SU-DHL-6 (cell line): ENCODE data around the gene ABHD1.

ENCODE experiments used
- EZH2phosphoT487 ChIP-seq: fragments of 200-600 bp; sonication (generic), shearing (Covaris generic); conservative IDR thresholded peaks from 2 replicates; pipeline ENCODE4 v1.6.1; 2018; ENCODE audit warnings: mild to moderate bottlenecking, antibody characterized with exemption, low read length, moderate library complexity, mixed read lengths
- TF ChIP-seq, protein P1 (sequence below): fragments of 200-600 bp; sonication (generic); IDR thresholded peaks from one replicate; pipeline ENCODE4 v1.5.1; 2017; ENCODE audit warnings: antibody characterized with exemption, mild to moderate bottlenecking, low read length, moderate library complexity; ENCODE audit not compliant: insufficient read depth, poor library complexity, severe bottlenecking

DNA sequence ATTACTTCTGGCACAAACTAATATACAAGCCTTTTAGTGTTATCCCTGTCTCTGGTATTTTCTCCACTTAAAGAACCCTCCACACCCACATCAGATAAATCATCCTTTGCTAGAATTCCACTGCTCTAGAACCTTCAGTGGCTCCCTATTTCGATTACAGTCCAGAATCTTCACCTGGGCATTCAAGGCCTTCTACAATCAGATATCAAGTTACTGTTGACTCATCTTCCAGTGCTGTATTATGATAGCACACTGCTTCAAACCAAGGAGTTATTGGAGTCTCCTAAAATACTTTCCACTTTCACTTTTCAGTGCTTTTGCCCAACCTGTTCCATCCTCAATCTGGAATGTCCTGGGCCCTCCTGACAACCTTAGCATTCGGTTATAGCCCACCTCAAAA, 8.1 kb upstream of the ABHD1 start:
- TF ChIP-seq, protein P1, sequence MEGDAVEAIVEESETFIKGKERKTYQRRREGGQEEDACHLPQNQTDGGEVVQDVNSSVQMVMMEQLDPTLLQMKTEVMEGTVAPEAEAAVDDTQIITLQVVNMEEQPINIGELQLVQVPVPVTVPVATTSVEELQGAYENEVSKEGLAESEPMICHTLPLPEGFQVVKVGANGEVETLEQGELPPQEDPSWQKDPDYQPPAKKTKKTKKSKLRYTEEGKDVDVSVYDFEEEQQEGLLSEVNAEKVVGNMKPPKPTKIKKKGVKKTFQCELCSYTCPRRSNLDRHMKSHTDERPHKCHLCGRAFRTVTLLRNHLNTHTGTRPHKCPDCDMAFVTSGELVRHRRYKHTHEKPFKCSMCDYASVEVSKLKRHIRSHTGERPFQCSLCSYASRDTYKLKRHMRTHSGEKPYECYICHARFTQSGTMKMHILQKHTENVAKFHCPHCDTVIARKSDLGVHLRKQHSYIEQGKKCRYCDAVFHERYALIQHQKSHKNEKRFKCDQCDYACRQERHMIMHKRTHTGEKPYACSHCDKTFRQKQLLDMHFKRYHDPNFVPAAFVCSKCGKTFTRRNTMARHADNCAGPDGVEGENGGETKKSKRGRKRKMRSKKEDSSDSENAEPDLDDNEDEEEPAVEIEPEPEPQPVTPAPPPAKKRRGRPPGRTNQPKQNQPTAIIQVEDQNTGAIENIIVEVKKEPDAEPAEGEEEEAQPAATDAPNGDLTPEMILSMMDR, result no peak
- no peak for TF ChIP-seq EZH2phosphoT487
